Measurements from ENCODE around the gene CHD9.
"Not testable (repeated sequence)": the region's sequence is repeated elsewhere in the genome, so short reads cannot be mapped to it uniquely, and the experiment has no call there.

CHD9 gene

DNA sequence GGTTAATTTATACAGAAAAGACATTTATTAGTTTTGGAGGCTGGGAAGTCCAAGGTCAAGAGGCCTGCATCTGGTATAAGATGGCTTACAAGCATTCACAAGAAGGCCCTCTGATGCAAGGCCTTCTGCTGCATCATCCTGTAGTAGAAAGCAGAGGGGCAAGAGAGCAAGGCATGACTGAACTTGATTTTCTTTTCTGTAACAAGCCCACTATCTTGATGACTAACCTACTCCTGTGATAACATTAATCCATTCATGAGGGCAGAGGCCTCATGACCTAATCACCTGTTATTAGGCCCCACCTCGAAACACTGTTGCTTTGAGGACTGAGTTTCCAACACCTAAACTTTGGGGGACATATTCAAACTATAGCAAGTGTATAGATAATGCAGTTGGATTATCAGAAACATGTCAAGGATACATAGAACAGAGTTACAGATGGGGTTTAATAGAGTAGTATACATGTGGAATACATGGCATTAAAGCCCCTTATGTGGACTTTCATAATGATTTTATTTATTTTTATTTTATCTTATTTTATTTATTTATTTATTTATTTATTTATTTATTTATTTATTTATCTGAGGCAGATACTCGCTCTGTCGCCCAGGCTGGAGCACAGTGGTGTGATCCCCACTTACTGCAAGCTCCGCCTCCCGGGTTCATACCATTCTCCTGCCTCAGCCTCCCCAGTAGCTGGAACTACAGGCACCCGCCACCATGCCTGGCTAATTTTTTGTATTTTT, 88.2 kb downstream of the CHD9 start:
- no peak for DNase-seq

DNA sequence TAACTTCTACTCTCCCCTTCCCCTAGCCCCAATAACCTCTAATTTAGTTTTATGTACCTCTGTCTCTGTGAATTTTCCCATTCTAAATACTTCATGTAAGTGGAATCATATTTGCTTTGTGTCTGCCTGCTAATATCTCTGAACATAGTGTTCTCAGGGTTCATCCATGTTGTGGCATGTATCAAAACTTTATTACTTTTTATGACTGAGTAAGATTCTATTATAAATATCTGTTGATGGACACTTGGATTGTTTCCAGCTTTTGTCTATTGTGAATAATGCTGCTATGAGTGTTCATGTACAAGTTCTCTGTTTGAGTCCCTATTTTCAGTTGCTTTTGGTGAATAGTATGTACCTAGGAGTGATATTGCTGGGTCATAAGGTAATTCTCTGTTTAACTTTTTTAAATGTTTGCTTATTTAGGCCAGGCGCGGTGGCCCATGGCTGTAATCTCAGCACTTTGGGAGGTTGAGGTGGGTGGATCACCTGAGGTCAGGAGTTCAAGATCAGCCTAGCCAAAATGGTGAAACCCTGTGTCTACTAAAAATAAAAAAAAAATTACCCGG, 92.8 kb downstream of the CHD9 start:
- DNase-seq = no peak

DNA sequence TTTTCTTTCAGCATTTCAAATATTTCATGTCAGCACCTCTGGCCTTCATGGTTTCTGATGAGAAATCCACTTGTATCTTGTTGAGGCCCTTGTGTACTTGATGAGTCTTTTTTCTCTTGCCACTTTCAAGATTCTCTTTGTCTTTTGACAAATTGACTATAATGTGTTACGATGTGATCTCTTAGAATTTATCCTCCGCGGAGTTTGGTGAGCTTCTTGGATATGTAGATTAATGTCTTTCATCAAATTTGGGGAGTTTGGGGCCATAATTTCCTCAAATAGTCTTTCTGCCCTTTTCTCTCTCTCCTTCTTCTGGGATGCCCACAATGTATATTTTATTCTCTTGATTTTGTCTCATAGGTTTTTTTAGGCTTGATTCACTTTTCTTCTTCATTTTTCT, 96.0 kb downstream of the CHD9 start:
- DNase-seq = no peak

- no peak for DNase-seq
Observed at GRCh38 chr16:53152329-53152728, 97.5 kb downstream of the CHD9 start.

DNA sequence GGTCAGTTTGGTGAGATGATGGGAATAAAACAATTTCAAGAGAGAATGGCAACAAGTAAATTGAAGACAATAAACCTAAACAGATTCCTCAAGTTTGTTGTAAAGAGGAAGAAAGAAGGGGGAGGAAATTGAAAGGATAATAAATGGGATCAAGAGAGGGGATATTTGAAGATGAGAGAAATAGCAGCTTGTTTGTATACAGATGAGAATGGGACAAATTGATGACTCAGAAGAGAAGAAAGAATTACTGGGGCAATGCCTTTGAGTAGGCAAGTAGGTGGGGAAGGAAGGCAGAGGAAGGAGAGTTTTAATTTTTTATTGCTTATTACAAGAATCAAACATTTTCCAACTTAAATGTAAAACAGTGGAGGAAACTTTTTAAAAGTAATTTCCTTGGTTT, 98.3 kb downstream of the CHD9 start:
- DNase-seq = no peak

GRCh38 chr16:53154513-53154912, 99.7 kb downstream of the CHD9 start:
- DNase-seq = peak; percentile 69

DNA sequence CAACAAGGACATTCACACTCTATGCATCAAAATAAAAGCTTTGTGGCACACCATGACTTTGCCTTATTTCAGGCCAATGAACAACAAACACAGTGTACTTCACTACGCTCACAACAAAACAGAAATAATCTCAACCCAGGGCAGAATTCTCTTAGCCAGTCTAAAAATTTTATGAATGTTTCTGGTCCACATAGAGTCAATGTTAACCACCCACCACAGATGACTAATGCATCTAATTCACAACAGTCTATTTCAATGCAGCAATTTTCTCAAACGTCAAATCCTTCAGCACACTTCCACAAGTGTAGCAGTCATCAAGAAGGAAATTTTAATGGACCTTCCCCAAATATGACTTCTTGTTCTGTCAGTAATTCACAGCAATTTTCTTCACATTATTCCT, 101.7 kb downstream of the CHD9 start:
- no peak for DNase-seq

- DNase-seq = peak; percentile 29
Observed at GRCh38 chr16:53159781-53160436, 105.1 kb downstream of the CHD9 start.

GRCh38 chr16:53166099-53166498, 111.3 kb downstream of the CHD9 start:
- no peak for DNase-seq

- DNase-seq = no peak
Observed at GRCh38 chr16:53168744-53169143, 114.0 kb downstream of the CHD9 start.

GRCh38 chr16:53172517-53172916, 117.7 kb downstream of the CHD9 start:
- no peak for DNase-seq

DNA sequence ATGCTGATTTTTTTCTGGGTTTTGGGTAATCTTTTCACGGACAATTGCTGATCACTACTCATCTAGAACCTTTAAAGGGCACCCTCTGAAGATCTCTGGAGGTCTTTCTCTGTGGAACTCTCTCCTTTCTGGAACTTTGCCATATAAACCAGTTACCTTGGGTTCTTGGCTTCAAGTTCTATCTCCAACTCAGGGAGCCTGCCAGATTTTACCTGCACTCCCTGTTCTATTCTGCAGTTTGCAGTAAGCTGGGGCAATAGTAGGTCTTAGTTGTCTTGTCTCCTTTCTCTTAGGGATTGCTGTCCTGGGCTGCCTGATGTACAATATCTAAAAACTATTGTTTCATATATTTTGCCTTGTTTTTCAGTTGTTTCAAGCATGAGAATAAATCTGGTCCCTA, 120.3 kb downstream of the CHD9 start:
- DNase-seq = no peak

- no peak for DNase-seq
Observed at GRCh38 chr16:53176434-53176833, 121.6 kb downstream of the CHD9 start.

GRCh38 chr16:53183442-53183841, 128.7 kb downstream of the CHD9 start:
- no peak for DNase-seq

DNA sequence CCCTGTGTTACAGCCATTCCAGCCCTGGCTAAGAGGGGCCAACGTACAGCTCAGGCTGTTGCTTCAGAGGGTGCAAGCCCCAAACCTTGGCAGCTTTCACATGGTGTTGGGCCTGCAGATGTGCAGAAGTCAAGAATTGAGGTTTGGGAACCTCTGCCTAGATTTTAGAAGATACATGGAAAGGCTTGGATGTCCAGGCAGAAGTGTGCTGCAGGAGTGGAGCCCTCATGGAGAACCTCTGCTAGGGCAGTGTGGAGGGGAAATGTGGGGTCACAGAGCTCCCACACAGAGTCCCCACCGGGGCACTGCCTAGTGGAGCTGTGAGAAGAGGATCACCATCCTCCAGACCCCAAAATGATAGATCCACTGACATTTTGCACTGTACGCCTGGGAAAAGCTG, 130.9 kb downstream of the CHD9 start:
- DNase-seq = not testable (repeated sequence)

- DNase-seq = no peak
Observed at GRCh38 chr16:53187775-53188174, 133.0 kb downstream of the CHD9 start.

DNA sequence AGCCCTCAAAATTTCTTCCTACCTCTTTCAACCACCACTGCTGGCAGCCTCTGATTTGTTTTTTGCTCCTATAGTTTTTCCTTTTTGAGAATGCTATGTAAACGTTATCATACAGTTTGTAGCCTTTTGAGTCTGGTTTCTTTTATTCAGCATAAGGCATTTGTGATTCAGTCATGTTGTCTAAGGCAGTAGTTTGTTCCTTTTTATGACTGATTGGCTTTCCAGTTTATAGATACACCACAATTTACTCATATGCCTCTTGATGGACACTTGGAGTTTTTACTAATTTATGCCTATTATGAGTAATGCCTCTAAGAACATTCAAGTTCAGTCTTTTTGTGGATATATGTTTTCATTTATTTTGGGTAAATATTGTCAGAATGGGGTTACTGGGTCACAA, 136.6 kb downstream of the CHD9 start:
- DNase-seq = no peak

DNA sequence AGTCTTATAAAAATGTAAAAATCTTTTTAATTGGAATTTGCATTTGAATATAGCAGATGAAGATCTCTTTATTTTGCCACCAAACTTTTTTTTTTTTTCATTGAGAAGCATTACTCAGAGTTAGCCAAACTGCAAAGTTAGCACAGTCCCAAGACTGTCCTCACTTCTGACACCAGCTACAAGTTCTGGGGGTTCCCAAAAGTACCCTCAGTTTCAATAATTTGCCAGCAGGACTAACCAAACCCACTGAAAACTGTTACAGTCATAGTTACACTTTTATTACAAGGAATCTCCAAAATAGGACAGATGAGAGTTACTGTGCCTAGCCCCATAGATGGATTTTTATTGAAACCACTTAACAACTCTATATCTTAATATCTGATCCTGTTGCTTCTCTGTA, 144.1 kb downstream of the CHD9 start:
- DNase-seq = no peak

DNA sequence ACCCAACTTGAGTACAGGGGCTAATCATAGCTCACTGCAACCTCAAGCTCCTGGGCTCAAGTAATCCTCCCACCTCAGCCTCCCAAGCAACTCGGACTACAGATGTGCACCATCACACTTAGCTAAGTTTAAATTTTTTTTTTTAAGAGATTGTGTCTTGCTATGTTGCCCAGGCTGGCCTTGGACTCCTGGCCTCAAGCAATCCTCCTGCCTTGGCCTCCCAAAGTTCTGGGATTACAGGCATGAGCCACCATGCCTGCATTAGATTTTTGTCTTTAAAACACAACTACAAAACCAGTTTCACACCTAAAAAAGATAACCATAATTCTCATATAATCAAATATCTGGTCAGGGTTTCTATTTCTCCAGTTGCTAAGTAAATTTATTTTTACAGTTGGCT, 147.1 kb downstream of the CHD9 start:
- DNase-seq = no peak

GRCh38 chr16:53202398-53202797, 147.6 kb downstream of the CHD9 start:
- no peak for DNase-seq

DNA sequence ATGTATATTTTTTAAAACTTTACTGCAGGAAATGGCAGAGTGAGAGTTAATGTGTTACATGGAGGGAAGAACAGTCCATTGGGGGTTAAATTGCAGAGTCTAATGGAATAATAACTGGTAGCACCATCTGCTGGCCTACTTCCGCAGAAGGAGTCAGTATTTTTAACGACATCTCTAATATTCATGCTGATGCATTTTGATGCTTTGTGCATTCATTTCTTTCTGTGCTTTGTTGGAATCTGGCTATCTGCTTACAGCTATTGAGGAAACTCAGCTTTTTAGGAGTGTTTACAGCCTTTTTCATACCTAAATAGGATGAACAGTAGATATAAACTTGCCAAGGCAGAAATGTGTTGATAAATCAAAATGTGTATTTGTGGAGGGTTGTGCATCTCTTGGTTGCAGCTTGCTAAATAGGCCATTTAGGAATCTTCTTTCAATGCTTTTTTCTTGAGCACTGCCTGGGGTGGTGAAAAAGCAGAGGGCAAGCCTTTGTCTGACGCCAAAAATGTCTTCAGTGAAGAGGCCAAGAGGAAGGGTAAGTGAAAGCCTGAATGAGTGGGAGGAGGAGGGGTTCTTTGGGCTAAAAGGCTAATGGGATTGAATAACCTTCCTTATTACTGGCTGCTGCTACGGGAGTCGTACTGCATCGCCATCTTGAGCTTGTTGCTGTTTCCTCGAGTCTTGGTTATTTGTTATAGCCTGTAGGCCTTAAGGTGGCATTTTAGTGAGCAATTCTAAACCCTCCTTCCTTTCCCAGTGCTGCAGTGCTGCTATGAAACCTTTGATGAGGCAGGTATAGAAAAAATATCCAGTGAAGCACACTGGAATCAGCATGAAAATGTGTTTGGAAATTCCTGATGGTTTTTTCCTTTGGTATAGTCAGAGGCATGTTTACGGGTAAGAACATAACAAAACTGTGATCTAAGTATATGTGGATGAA, 153.3 kb downstream of the CHD9 start:
- DNase-seq = peak; percentile 98

GRCh38 chr16:53209429-53209828, 154.6 kb downstream of the CHD9 start:
- peak; percentile 39 for DNase-seq

DNA sequence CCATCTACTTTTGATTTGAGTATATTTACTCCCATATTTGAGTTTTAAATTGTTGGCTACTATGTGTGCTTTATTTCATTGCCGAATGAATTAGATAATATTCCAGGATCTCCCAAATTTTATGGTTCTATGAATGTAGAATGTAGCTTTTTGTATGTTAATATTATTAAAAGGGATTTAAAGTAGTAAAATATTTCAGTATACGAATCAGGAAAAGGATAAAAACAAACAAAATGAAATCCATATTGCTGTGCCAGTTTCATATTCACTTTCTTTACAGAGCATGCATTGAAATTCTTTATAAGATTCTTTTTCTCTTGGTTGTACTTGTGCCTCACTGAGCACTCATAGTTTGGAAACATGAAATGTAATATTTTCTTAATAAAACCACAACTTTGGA, 155.1 kb downstream of the CHD9 start:
- no peak for DNase-seq

All from NCI-H2171 treated with DMSO at 0.1 percent for 48 hours (cell line).